SK-N-SH treated with all-trans-retinoic acid at 6 μM for 48 hours (cell line): ENCODE measurements around the gene NFIB.
A peak's percentile ranks its signal among the peaks of the same experiment; 100 is the strongest.

ENCODE experiments used
- ATAC-seq: fragments of 200-7000 bp; cut with Tn5 transposase; 3 replicates; pipeline ENCODE4 v1.9.1; 2020; ENCODE audit warnings: mild to moderate bottlenecking, moderate library complexity
- ARNTL ChIP-seq: fragments of 450-650 bp; formaldehyde crosslinking; IDR thresholded peaks from 2 replicates; pipeline ENCODE4 v1.5.0; 2020; ENCODE audit warnings: low read depth, mild to moderate bottlenecking, moderate library complexity, borderline replicate concordance
- BACH2 ChIP-seq: fragments of 250-450 bp; sonication (Bioruptor Pico); IDR thresholded peaks from 2 replicates; pipeline ENCODE4 v1.9.0; 2021; ENCODE audit warnings: mild to moderate bottlenecking, borderline replicate concordance
- CSDC2 ChIP-seq: fragments of 250-450 bp; sonication (Bioruptor Pico); IDR thresholded peaks from 2 replicates; pipeline ENCODE4 v1.5.0; 2020; ENCODE audit warnings: mild to moderate bottlenecking, moderate library complexity
- ESRRG ChIP-seq: fragments of 250-450 bp; sonication (Bioruptor Pico); IDR thresholded peaks from 2 replicates; pipeline ENCODE4 v1.6.1; 2021; ENCODE audit warnings: mild to moderate bottlenecking
- GLIS3 ChIP-seq: fragments of 250-450 bp; sonication (Bioruptor Pico); IDR thresholded peaks from 2 replicates; pipeline ENCODE4 v1.5.0; 2020; ENCODE audit warnings: mild to moderate bottlenecking, moderate library complexity
- OSR1 ChIP-seq: fragments of 250-450 bp; sonication (Bioruptor Pico); IDR thresholded peaks from 2 replicates; pipeline ENCODE4 v1.8.0; 2022; ENCODE audit warnings: moderate library complexity, mild to moderate bottlenecking, inconsistent platforms
- PPARA ChIP-seq: fragments of 250-450 bp; sonication (Bioruptor Pico); IDR thresholded peaks from 2 replicates; pipeline ENCODE4 v1.5.0; 2020; ENCODE audit warnings: mild to moderate bottlenecking, borderline replicate concordance
- RARB ChIP-seq: fragments of 250-450 bp; sonication (Bioruptor Pico); IDR thresholded peaks from 2 replicates; pipeline ENCODE4 v1.8.0; 2021; ENCODE audit warnings: mild to moderate bottlenecking, moderate library complexity
- TOX ChIP-seq: fragments of 250-450 bp; sonication (Bioruptor Pico); IDR thresholded peaks from 2 replicates; pipeline ENCODE4 v1.8.0; 2021; ENCODE audit warnings: mild to moderate bottlenecking, moderate library complexity, borderline replicate concordance
- ZFP3 ChIP-seq: fragments of 250-450 bp; sonication (Bioruptor Pico); IDR thresholded peaks from 2 replicates; pipeline ENCODE4 v1.5.0; 2020; ENCODE audit warnings: mild to moderate bottlenecking, moderate library complexity
- ZNF565 ChIP-seq: fragments of 450-650 bp; formaldehyde crosslinking; conservative IDR thresholded peaks from 2 replicates; pipeline ENCODE4 v1.5.0; 2020; ENCODE audit warnings: low read depth, mild to moderate bottlenecking, moderate library complexity
- ZNF70 ChIP-seq: fragments of 450-650 bp; formaldehyde crosslinking; IDR thresholded peaks from 2 replicates; pipeline ENCODE4 v1.5.0; 2020; ENCODE audit warnings: mild to moderate bottlenecking, moderate library complexity
- ZNF8 ChIP-seq: fragments of 450-650 bp; formaldehyde crosslinking; IDR thresholded peaks from 2 replicates; pipeline ENCODE4 v1.5.0; 2020; ENCODE audit warnings: mild to moderate bottlenecking, moderate library complexity
- TF ChIP-seq, protein P1 (sequence below): fragments of 250-450 bp; sonication (Bioruptor Pico); IDR thresholded peaks from 2 replicates; pipeline ENCODE4 v1.8.0; 2020; ENCODE audit warnings: mild to moderate bottlenecking, moderate library complexity, borderline replicate concordance
- TF ChIP-seq, protein P2 (sequence below): fragments of 250-450 bp; sonication (Bioruptor Pico); IDR thresholded peaks from 2 replicates; pipeline ENCODE4 v1.5.1; 2020; ENCODE audit warnings: low read depth, mild to moderate bottlenecking, moderate library complexity
- TF ChIP-seq, protein P3 (sequence below): fragments of 250-450 bp; sonication (Bioruptor Pico); IDR thresholded peaks from 2 replicates; pipeline ENCODE4 v1.8.0; 2021; ENCODE audit warnings: low read depth, mild to moderate bottlenecking, moderate library complexity, borderline replicate concordance
- TF ChIP-seq, protein P4 (sequence below): fragments of 250-450 bp; sonication (Bioruptor Pico); IDR thresholded peaks from 2 replicates; pipeline ENCODE4 v1.5.0; 2020; ENCODE audit warnings: mild to moderate bottlenecking, moderate library complexity
- TF ChIP-seq, protein P5 (sequence below): fragments of 250-450 bp; sonication (Bioruptor Pico); IDR thresholded peaks from 2 replicates; pipeline ENCODE4 v1.5.1; 2021; ENCODE audit warnings: mild to moderate bottlenecking, moderate library complexity

The NFIB gene

DNA sequence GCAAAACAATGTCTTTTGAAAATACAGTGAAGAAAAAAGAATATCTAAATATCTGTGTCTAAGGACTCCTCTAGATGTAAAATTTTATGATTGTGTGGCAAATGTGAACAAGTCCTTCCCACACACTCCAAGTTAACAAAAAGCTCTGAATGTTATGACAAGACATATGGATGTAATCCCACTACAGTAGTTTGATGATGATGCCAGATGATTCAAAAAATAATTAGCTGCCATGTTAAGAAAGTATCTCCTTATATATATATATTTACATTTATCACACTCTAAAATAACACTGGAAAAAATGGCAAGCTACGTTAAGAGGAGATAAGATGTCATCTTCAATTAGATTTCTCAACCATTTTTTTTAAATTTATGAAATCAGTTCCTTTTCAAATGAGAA is 178.5 kb downstream of the NFIB start (continued):
- TF ChIP-seq, protein P1, sequence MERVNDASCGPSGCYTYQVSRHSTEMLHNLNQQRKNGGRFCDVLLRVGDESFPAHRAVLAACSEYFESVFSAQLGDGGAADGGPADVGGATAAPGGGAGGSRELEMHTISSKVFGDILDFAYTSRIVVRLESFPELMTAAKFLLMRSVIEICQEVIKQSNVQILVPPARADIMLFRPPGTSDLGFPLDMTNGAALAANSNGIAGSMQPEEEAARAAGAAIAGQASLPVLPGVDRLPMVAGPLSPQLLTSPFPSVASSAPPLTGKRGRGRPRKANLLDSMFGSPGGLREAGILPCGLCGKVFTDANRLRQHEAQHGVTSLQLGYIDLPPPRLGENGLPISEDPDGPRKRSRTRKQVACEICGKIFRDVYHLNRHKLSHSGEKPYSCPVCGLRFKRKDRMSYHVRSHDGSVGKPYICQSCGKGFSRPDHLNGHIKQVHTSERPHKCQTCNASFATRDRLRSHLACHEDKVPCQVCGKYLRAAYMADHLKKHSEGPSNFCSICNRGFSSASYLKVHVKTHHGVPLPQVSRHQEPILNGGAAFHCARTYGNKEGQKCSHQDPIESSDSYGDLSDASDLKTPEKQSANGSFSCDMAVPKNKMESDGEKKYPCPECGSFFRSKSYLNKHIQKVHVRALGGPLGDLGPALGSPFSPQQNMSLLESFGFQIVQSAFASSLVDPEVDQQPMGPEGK (CRISPR knock-in tag): no peak
- TF ChIP-seq ZNF70 (CRISPR knock-in tag): no peak
- TF ChIP-seq, protein P2, sequence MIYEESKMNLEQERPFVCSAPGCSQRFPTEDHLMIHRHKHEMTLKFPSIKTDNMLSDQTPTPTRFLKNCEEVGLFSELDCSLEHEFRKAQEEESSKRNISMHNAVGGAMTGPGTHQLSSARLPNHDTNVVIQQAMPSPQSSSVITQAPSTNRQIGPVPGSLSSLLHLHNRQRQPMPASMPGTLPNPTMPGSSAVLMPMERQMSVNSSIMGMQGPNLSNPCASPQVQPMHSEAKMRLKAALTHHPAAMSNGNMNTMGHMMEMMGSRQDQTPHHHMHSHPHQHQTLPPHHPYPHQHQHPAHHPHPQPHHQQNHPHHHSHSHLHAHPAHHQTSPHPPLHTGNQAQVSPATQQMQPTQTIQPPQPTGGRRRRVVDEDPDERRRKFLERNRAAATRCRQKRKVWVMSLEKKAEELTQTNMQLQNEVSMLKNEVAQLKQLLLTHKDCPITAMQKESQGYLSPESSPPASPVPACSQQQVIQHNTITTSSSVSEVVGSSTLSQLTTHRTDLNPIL (CRISPR knock-in tag): no peak
- no peak for TF ChIP-seq CSDC2 (CRISPR knock-in tag)

DNA sequence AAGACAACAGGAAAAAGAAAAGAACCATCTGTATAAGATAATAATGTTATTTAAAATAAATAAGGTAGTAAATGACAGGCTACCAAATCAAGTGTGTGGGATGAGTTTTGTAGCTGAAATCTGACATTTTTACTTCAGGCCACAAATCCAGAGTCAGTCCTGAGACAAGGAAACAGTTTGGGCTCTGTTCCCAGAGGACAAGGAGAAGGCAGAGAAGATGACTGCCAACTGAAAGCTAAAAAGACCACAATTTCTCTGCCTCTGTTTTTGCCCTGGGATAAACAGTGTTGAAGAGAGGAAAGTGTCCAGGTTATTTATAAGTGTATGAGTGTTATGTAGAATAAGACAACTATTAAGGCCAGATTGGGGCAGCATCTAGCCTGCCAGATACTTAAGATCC is 180.5 kb downstream of the NFIB start:
- no peak for TF ChIP-seq BACH2 (CRISPR knock-in tag)
- no peak for TF ChIP-seq PPARA (CRISPR knock-in tag)
- TF ChIP-seq, protein P3, sequence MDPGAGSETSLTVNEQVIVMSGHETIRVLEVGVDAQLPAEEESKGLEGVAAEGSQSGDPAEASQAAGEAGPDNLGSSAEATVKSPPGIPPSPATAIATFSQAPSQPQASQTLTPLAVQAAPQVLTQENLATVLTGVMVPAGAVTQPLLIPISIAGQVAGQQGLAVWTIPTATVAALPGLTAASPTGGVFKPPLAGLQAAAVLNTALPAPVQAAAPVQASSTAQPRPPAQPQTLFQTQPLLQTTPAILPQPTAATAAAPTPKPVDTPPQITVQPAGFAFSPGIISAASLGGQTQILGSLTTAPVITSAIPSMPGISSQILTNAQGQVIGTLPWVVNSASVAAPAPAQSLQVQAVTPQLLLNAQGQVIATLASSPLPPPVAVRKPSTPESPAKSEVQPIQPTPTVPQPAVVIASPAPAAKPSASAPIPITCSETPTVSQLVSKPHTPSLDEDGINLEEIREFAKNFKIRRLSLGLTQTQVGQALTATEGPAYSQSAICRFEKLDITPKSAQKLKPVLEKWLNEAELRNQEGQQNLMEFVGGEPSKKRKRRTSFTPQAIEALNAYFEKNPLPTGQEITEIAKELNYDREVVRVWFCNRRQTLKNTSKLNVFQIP (CRISPR knock-in tag): no peak
- TF ChIP-seq ZNF8 (CRISPR knock-in tag): no peak
- no peak for TF ChIP-seq ZNF565
- TF ChIP-seq GLIS3 (CRISPR knock-in tag): no peak
- TF ChIP-seq ARNTL (CRISPR knock-in tag): no peak
- no peak for TF ChIP-seq ZFP3 (CRISPR knock-in tag)
- no peak for TF ChIP-seq RARB (CRISPR knock-in tag)
- TF ChIP-seq OSR1 (CRISPR knock-in tag): no peak
- TF ChIP-seq ESRRG (CRISPR knock-in tag): no peak
- TF ChIP-seq, protein P4, sequence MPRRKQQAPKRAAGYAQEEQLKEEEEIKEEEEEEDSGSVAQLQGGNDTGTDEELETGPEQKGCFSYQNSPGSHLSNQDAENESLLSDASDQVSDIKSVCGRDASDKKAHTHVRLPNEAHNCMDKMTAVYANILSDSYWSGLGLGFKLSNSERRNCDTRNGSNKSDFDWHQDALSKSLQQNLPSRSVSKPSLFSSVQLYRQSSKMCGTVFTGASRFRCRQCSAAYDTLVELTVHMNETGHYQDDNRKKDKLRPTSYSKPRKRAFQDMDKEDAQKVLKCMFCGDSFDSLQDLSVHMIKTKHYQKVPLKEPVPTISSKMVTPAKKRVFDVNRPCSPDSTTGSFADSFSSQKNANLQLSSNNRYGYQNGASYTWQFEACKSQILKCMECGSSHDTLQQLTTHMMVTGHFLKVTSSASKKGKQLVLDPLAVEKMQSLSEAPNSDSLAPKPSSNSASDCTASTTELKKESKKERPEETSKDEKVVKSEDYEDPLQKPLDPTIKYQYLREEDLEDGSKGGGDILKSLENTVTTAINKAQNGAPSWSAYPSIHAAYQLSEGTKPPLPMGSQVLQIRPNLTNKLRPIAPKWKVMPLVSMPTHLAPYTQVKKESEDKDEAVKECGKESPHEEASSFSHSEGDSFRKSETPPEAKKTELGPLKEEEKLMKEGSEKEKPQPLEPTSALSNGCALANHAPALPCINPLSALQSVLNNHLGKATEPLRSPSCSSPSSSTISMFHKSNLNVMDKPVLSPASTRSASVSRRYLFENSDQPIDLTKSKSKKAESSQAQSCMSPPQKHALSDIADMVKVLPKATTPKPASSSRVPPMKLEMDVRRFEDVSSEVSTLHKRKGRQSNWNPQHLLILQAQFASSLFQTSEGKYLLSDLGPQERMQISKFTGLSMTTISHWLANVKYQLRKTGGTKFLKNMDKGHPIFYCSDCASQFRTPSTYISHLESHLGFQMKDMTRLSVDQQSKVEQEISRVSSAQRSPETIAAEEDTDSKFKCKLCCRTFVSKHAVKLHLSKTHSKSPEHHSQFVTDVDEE (CRISPR knock-in tag): no peak
- TF ChIP-seq CSDC2 (CRISPR knock-in tag): no peak
- TF ChIP-seq ZNF70 (CRISPR knock-in tag): no peak
- peak; percentile 35; the same call in 1 of the 3 replicates for ATAC-seq

DNA sequence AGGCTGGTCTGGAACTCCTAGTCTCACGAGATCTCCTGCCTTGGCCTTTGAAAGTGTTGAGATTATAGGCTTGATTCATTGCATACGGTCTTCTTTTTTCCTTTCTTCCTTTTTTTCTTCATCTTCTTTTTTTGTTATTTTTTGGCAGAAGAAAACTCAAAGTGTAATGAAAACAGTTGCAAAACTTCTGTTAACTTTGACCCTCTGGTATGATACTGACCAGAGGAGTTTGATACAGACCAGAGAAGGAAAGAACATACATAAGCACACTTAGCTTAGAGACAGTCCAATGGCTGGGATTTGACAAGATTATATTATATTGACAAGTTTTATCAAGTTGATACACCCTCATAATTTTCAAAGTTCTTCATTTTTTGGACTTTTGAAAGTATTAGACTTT is 181.2 kb downstream of the NFIB start:
- no peak for ATAC-seq
- TF ChIP-seq, protein P2 (CRISPR knock-in tag): no peak
- TF ChIP-seq OSR1 (CRISPR knock-in tag) (no peak), ESRRG (CRISPR knock-in tag) (no peak), ARNTL (CRISPR knock-in tag) (no peak), BACH2 (CRISPR knock-in tag) (no peak), TOX (CRISPR knock-in tag) (no peak)
- TF ChIP-seq, protein P5, sequence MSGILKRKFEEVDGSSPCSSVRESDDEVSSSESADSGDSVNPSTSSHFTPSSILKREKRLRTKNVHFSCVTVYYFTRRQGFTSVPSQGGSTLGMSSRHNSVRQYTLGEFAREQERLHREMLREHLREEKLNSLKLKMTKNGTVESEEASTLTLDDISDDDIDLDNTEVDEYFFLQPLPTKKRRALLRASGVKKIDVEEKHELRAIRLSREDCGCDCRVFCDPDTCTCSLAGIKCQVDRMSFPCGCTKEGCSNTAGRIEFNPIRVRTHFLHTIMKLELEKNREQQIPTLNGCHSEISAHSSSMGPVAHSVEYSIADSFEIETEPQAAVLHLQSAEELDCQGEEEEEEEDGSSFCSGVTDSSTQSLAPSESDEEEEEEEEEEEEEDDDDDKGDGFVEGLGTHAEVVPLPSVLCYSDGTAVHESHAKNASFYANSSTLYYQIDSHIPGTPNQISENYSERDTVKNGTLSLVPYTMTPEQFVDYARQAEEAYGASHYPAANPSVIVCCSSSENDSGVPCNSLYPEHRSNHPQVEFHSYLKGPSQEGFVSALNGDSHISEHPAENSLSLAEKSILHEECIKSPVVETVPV: no peak
- TF ChIP-seq, protein P3 (CRISPR knock-in tag): no peak
